CD4-positive, alpha-beta T cell treated with Interleukin-1 beta for 1 hour (primary cell): Measurements from ENCODE around the gene MAPK14.
A peak's percentile ranks its signal among the peaks of the same experiment; 100 is the strongest.

Source experiments
- DNase-seq, 2 donors: peaks; one replicate each; pipeline ENCODE4 v3.0.0-alpha.2; 2020 to 2022

Gene MAPK14

GRCh38 chr6:36104836-36105235 is 77.2 kb downstream of the MAPK14 start:
- DNase-seq = no peak

- peak; percentile 53 to 72 for DNase-seq
Measured at GRCh38 chr6:36109092-36109491, 81.5 kb downstream of the MAPK14 start.

GRCh38 chr6:36110050-36110449 is 82.4 kb downstream of the MAPK14 start:
- no peak for DNase-seq

GRCh38 chr6:36110863-36111262 is 83.3 kb downstream of the MAPK14 start:
- DNase-seq = no peak

- DNase-seq = no peak
Measured at GRCh38 chr6:36111526-36111925, 83.9 kb downstream of the MAPK14 start.

- no peak for DNase-seq
Measured at GRCh38 chr6:36113049-36113448, 85.4 kb downstream of the MAPK14 start.

- no peak for DNase-seq
Measured at GRCh38 chr6:36113703-36114102, 86.1 kb downstream of the MAPK14 start.

- DNase-seq = peak in 1 of 2 donors; percentile 50
Measured at GRCh38 chr6:36114798-36115408, 87.3 kb downstream of the MAPK14 start.

GRCh38 chr6:36115412-36115811 is 87.8 kb downstream of the MAPK14 start:
- DNase-seq = no peak

GRCh38 chr6:36116066-36116864 is 88.7 kb downstream of the MAPK14 start:
- no peak for DNase-seq

GRCh38 chr6:36116943-36117342 is 89.3 kb downstream of the MAPK14 start:
- no peak for DNase-seq

GRCh38 chr6:36117658-36118549 is 90.3 kb downstream of the MAPK14 start:
- no peak for DNase-seq

GRCh38 chr6:36118550-36119107 is 91.0 kb downstream of the MAPK14 start:
- DNase-seq = peak; percentile 82 to 88

- no peak for DNase-seq
Measured at GRCh38 chr6:36119209-36119608, 91.6 kb downstream of the MAPK14 start.

- no peak for DNase-seq
Measured at GRCh38 chr6:36120018-36120417, 92.4 kb downstream of the MAPK14 start.

- peak; percentile 86 for DNase-seq
Measured at GRCh38 chr6:36120539-36120938, 92.9 kb downstream of the MAPK14 start.

GRCh38 chr6:36120979-36121786 is 93.6 kb downstream of the MAPK14 start:
- DNase-seq = peak; percentile 69 to 78

GRCh38 chr6:36121787-36122494 is 94.3 kb downstream of the MAPK14 start:
- no peak for DNase-seq

GRCh38 chr6:36122495-36123269 is 95.1 kb downstream of the MAPK14 start:
- DNase-seq = no peak

- DNase-seq = peak; percentile 93 to 96
Measured at GRCh38 chr6:36123270-36124139, 95.9 kb downstream of the MAPK14 start.
